NCI-H524 (cell line): ENCODE data around the gene ABL1.

Experiments used
- DNase-seq, 2 experiments: peaks; one replicate each; lab custom pipeline; 2025; lab: John Stamatoyannopoulos, UW

The ABL1 gene

DNA sequence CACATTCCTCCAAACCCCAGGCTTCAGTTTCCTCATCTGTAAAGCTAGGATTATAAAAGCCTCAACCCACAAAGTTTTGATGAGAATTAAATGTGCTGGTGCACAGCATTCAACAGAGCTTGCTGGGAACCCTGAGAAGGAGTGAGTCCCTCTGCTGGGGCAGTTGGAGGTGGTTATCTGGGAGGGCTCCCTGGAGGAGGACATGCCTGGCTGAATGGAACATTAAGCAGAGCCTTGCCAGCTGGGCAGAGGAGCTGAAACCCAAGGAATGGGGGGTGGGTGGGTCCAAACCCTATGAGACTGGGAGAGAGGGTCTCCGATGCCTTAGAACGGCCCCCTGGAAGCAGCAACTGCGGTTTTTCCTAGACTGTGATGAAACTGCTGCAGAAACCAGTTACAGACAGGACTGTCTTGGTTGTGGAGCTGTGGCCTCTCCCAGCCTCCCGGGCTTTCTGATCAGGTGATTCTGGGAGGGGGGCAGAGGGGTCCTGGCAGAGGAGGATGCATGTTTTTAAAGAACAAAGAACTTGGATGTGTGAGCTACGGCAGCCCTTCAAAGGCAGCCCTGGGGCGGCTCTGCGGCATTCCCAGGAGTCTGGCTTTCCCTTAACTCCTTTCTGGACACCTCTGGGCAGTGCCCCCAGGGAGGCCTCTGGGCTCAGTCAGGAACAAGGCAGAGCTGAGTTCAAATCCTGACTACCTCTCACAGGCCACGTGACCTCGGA lies 83.2 kb downstream of the ABL1 start:
- DNase-seq: no peak

DNA sequence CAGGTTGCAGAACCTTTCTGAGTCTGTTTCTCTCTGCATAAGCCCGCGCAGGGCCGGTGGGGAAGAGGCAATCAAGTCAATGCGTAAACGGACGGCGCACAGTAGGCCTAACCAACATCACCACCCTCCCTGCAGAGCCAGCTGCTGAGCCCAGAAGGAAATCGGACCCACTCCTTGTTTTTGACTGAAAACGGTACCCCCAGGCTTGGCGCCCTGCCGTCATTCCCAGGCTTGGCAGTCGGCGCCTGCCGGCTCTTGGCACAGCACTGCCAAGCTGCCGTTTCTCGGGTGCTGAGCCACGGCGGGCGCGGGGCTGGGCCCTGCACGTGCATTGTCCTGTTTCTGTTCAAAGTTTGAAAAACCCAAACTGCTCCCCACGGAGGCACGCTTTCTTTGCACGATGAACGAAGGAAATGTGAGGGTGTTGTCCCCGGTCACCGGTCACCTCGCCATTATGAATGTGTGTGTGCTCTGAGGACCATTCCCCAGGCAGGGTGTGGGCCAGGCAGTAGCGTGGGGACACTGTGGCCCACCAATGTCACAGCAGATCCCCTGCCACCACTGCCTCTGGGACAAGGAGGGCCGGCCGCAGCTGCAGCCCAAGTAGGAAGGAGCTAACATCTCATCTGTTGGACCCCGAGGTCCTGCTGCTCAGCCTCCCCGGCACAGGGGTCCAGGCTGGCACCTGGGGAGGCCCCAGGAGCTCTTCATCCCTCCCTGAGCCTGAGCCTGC lies 83.9 kb downstream of the ABL1 start:
- DNase-seq: no peak

DNA sequence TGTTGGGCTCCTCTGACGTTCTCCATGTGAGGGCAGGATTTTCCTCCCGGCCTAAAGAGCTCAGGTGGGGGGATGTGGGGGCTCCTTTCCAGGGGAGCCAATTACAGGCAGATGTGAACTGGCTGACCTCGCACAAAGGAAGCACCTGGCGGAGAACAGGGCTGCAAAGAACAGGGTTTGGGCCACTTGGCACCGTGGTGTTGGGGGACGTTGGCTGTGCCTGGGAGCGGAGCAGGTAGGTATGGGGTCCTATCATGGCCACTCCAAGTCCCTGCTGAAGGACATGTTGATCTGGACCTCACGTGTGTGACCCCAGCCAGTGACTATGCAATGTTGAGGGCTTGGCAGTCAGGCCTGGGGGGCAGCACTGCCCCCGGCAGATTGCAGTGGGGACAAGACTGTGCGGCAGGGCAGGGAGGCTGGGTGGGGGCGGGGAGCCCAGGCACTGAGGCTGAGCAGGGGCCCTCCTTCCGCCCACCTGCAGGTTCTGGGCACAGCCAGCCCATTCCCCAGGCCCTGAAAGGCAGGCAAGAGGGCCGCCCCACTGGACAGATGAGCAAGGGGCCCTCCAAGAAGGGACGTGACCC lies 84.6 kb downstream of the ABL1 start:
- DNase-seq: no peak

DNA sequence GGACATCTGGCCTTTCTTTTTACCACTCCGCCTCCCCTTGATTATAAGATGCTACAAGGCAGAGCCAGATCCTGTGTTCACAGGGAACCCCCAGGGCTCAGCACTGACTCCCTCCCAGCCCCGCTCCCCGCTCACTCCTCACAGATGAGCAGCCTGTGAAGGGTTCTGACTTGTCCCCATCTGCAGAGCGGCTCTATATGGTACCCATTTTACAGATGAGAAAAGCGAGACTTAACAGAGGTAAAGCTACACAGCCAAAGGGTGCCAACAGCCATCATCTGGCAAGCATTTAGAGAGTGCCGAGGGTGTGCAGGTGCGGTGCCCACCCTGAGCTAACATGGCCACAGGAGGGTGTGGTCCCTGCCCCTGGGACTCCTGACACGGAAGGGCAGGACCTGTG lies 85.2 kb downstream of the ABL1 start:
- no peak for DNase-seq

DNA sequence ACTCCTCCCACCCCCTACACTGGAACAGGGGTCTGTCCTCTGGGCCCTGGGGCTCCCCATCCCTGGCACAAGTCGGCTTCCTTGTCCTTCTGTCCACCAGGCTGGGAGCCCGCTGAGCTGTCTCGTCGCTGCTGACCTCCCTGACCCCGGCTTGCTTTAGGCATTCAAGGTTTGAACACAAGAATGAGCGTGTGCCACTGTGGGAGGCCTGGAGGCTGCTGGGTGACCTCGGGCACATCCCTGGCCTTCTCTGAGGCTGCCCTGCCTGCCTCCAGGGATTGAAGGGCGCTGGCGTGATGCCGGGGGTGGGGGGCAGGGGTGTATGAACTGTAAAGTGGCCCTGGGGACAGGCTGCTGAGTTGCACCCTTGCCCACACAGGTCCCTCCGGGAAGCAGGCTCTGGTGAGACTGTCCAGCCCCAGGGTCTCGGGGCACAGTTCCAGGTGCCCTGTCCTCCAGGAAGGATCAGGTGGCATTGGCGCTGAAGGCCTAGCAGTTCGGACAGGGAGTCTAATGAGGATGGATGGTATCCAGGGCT lies 85.8 kb downstream of the ABL1 start:
- no peak for DNase-seq

DNA sequence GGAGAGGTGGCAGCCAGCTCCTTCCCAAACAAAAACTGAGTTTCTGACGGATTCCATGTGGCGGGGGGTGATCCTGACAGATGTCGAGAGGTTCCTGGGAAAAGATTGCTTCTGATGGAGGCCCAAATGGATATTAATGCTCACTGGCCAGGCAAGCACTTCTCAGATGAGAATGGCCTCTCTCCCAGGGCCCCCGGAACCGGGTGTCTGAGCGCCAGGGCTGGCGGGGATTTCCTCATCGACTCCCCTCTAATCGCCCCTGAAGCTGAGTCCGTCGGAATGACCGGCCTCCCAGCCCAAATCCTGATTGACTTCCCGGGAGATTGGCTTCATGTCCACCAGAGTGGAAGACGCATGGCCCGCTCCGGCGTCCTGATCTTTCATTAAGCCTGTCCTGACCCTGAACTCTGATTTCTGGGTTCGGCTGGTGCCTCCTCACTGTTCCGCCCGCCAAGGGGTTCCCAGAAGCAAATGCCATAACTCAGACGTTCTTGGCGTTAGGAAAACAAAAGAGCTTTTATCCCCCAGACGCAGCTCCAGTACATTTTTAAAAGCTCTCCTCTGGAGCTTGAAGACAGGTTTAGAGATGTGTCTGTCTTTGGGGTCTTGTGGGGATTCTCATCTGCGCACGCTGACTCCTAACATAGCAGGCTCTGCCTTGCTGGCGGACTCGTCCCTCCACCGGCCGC lies 86.4 kb downstream of the ABL1 start:
- no peak for DNase-seq

DNA sequence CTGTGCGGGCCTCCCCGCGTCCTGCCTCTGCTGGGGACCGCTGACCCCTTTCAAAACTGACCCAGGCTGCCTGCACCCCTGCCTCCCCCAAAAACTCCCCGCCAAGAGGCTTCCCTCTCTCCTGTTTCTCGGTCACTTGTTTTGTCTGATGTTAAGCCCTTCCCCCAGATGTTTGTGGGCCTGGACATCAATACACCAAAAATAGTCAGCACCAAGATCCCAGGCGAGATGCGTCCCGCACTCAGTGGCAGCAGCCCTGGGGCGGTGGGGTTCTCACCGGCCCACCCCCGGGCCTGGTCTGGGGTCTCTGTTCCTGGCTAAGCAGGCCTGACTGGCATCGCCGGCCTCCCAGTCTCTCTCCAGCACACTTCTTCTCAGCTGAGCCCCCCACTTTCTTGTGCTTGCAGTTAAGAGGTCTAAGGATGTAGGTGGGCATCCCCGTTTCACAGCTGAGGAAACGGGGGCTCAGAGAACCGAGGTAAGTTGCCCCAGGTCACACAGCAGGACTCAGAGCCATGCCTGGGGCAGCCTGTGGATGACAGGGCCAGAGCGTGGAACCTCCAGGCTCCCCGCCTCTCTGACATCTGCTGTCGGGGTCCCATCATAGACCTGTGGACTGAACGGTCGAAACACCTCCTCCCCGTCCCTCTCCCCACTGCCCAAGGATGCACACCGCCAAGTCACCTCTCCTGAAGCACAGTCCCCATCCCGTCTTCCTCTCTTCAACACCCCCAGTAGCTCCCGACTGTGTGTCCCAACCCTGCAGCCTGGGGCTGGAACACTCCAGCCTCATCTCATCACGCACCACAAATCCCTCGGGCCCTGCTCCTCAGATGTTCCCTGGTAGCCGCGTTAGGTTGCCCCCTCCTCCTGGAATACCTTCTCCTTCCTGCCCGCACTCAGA lies 87.2 kb downstream of the ABL1 start:
- no peak for DNase-seq

DNA sequence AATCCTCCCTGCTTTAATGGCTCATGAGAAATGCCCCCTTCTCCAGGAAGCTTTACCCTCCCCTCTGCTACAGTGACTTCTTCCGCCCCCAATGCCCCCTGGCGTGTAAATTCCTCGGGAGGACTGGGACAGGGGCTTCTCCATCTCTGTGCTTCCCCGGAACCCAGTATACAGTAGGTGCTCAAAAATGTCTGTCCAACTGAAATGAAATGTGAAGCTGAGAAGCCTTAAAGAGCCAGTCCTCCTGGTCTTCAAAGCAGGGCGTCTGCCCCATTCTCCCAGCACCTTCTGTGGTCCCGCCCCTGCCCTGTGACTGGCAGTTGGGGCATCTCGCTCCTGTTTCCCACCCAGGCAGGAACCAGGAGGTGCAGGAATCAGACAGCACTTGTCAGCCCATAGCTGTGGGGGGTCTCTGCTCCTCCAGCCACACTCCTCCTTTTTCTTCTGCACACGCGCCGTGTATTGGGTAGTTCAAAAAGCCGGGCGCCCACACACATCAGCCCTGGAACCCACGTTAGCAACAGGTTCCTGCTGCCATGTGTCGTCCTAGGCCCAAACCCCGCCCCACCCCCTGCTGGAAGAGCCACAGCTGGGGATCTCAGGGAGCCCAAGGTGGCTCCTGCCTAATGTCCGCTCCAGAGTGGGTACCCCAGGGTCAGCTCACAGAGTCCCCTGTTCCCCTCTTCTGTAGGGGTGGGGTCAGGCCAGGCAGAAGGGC lies 88.0 kb downstream of the ABL1 start:
- DNase-seq: no peak

DNA sequence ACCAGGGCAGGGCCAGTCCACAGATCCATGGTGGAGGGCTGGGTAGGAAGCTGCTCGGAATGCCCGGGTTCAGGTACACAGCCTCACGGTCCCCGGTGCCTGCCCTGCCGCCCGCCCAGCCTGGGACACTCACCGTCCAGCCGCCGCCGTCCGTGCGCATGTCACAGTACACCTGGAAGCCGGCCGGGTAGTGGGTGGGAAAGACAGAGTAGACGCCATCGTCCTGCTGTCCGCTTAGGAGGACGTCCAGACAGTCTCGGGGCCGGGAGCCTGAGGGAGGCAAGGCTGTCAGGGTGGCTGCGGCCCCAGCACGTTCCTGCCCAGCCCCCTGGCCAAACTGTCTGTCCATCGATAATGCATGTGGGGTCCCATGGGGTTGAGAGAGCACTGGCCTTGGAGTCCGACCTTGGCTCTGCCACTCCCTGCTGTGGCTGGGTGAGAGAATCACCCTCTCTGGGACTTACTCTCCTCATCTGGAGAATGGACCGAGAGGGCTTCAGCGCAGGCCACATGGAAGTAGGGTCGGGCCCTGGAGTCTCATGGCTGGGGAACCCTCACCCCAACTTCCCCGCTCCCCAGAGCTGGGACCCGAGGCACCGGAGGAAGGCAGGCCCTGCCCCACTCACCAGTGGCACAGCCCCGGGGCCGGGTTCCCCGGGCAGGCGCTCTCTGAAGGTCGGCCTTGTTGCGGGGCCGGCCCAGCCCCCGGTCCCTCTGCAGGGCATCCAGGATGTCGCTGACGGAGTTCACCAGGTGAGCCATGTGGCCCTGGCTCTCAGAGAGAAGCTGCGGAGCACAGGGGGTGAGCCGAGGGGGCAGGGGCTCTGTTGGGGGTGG lies 88.8 kb downstream of the ABL1 start:
- DNase-seq: no peak

DNA sequence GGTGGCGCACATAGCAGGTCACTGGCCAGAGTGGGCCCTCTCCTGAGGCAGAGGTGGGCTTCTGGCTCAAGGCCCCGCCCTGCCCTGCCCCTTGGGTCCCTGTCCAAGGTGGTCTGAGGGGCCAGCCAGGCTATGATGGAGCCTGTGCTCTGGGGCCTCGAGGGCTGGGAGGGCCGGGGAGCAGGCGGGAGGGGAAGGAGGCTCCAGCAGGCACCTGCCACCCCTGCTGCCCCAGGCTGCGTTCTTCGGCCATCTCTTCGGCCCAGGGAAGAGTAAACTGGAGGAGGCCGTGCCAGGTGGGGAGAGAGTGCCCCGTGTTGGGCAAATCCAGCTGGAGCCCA lies 89.4 kb downstream of the ABL1 start:
- DNase-seq: no peak

DNA sequence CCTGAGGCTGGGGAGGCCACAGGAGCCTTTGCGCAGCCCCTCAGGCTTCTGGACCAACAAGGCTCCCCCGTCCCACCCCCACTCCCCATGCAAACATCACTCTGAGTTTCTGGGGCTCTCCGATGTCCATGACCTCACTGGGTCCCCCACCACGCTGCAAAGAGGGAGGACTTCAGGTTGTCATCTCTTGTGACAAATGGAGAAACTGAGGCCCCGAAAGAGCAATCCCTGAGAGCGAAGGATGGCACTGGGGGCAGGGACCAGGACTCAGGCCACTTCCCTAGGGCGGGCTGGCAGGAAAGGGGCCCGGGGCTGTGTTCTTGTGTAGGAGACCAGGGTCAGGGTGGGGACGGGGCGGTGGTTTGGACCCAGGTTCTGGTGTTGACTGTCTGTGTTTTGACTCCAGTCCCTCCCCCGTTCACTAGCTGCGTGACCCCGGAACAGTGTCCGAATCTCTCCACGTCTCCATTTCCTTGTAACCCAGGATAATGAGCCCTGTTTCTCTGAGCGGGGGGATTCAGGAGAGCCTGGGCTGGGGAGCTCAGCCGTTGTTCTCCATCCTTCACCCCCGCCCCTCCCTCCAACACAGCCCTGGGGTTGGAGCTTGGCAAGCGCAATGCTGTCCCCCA lies 90.1 kb downstream of the ABL1 start:
- DNase-seq: no peak

DNA sequence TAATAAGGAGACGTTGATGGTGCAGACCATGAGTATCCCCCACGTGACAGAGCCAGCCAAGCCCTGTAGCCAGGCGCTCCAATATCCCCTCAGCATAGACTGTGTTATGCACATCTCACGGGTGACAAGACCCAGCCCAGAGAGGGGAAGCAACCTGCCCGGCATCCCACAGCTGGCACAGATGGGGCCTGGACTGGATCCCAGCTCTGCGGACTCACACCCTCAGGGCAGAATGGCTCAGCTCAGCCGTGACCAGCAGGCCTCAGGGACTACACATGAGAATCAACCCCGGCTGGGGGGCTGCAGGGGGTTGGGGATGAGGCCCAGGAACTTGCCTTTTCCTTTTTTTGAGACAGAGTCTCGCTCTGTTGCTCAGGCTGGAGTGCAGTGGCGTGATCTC lies 92.3 kb downstream of the ABL1 start:
- no peak for DNase-seq

DNA sequence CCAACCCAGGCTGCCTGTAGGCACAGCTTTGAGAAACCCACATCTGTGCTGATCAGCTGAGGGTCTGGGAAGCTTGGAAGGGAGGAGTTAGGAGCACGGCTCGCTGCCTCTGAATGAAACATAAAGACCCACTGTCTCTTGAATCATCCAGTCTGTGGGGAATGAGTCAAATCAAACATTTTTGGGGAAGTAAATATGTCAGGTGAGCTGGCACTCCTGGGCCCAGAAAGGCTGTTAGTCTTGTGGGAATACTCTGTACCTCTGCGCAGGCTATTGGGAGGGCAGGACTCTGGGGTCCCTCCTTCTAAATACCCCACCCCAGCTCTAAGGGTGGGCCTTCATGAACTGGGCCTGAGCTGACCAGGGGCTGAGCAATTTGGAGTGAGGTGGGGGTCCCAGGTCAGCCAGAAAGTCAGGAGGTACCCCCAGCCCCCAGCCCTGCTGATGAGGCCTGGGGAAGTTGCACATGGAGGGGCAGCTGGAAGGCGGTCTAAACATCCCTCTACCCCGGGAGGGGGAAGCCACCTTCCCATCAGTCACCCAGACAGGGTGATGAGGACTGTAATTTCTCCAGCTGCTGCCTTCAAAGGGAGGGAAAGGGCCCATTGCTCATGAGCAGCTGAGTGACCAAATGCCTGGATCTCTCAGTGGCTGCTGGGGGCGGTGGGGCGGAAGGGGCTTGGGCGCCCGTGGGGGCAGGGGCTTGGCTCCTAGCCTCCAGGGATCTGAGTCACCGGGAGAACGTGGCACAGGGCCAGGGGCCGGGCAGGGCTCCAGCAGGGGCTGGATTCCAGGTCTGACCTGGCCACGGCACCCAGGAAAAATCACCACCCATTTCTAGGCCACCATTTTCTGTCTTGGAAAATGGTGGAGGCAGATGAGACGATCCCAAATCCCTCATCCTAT lies 93.2 kb downstream of the ABL1 start:
- peak in 1 of 2 experiments; percentile 43 for DNase-seq

DNA sequence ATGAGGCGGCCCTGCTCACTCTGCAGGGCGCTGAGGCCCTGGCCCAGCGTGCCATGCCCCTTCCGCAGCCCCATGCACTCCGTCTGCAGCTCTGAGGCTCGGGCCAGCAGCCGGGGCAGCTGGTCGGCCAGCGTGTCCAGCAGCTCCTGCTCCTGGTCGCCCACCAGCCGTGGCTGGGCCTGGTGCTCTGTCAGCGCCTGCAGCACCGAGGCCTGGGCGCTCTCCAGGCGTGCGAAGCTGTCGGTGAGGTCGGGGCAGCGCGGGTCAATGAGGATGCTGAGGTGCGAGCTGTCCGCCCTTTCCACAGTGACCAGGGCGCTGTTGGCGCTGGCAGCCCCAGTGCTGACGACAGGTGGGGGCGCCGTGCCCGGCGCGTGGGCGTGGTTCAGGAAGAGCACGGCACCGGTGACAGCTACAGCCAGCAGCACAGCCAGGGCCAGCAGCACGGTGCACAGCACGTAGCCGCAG lies 94.6 kb downstream of the ABL1 start:
- no peak for DNase-seq

DNA sequence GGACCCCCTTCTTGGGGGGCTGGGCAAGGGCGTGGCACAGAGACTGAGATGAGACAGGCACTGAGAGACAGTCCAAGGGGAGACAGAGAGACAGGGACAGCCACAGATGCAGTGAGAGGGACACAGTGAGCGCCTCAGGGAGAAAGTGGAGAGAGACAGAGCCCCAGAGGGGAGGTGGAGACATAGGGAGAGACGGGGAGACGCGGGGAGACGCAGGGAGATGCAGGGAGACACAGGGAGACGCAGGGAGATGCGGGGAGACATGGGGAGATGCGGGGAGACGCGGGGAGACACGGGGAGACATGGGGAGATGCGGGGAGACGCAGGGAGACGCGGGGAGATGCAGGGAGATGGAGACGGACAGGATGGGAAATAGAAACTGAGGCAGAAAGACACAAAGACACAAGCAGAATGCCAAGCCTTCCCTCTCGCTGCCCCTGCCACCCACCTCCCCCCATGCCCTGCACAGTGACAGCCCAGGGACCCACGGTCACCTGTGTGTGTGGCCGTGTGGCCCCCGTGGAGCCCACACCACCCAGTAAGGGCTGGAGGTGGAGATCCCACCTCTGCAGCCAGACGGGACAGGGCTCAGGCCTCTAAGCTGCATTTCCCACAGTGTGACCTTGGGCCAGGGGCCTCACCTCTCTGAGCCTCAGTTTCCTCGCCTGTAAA lies 95.2 kb downstream of the ABL1 start:
- no peak for DNase-seq

DNA sequence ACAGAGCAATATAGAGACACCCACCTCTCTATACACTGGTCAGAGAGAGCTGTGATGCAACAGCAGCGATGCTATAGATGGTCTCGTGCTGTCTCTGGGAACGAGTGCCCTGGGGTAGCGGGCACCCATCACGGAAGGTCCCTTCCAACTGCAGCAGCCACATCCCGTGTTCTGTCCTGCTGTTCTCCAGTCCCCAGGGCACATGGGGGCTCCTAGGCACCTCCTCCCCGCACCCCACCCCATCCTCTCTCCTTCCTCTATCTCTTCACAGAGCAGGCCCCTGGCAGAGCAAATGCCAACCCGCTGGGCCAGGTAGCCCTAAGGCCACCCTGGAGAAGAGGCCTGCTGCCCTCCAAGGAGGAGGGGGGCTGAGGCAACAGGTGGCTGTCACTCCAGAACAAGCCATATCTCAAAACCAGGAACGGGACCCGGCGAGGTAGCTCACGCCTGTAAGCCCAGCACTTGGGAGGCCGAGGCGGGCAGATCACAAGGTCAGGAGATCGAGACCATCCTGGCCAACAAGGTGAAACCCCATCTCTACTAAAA lies 95.8 kb downstream of the ABL1 start:
- no peak for DNase-seq

DNA sequence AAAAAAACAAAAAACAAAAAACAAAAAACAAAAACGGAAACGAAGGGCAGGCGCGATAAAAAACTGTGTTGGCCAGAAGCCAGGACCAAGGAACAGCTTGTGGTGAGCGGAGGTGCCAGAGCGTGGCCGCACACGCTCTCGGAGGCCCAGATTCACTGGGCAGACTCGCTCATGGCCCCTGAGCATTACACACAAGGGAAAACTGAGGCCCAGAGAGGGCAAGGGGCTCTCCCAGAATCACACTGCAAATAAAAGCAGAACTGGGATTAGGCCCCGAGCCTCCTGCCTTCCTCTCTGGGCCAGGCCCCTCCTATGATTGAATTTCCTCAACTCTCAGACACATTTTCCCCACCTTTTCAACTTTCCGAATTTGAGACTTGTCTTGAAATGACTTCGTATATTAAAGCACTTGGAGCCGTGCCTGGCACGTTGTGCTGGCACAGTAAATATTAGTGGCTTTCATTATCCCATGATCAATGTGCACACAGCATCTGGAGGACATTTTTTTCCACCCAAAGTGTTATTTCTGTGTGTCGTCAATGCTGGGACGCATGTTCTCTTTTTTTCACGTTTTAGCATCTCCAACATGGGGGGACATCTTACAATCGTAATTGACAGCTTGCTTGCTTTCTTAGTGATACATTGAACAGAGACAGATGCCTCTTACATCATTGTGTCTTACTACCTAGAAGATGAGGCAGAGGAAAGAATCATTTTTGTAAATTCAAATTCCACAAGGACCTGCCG lies 96.6 kb downstream of the ABL1 start:
- no peak for DNase-seq
